ENCODE measurements around the gene DLG2. TPM values are rescaled to one million over a fixed set of nuclear protein-coding genes. Genes with fewer than 3 reads are reported as not detected.

Gene DLG2
- total and polyA plus RNA-seq, 2 of the 8 experiments (the other 6 are each of a cell fraction or from before 2014, with no cell fraction given) = 1.7 to 14.3 TPM

DNA sequence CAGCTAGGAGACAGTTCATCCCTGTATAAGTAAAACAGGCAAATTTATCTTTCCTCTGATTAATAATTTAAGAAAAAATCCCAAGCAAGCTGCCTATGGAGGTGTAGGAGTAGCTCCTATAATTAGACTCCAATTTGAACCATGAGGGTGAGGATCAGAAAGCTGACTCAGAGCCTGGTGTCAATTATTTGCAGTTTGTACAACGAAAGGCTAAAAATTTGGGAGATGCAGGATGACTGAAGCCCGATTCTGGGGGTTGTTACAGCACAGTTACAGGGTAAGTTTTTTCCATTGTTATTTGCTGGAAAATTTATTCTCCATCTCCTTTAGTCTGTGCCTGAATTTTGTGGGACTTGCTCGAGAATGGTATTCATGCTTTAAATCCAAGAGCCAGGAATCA is 1981.6 kb downstream of the DLG2 start:
- no peak overlapping the region for H3K9ac ChIP-seq (replicated peaks in 1 of 4; ENCODE audit: extremely low read depth in 1 of 4, low read depth in 3 of 4, low read length in 3 of 4)
- H4K91ac ChIP-seq (replicated peaks; ENCODE audit: insufficient read length, low read length) = no peak overlapping the region
- no peaks in the 10 kb centered on the region for H3K36me3 ChIP-seq (ENCODE audit: control insufficient read depth in 2 of 4, insufficient read depth in 4 of 4, low read length in 3 of 4)
- H4K8ac ChIP-seq (ENCODE audit: extremely low read depth, insufficient read depth, low read length) = no peak overlapping the region
- H3K27me3 ChIP-seq (replicated peaks in 1 of 4; ENCODE audit: control insufficient read depth in 3 of 4, extremely low read depth in 1 of 4, insufficient read depth in 3 of 4, low read length in 3 of 4) = no peaks in the 10 kb centered on the region
- H3K23me2 ChIP-seq (ENCODE audit: low read depth, low read length) = no peaks in the 10 kb centered on the region; the same call in 1 of the 2 replicates
- no peak overlapping the region for H2BK120ac ChIP-seq (replicated peaks; ENCODE audit: low read depth, low read length)
- H3K79me1 ChIP-seq (ENCODE audit: low read depth, low read length) = no peaks in the 10 kb centered on the region
- ChIA-PET CTCF (ENCODE audit: partially characterized antibody) (interaction anchor here (0.6 to 1.1 kb wide), 2 partner anchors 20 to 420 kb away, joined by 4 read pairs; no protein-coding TSS in a partner anchor), POLR2A (ENCODE audit: partially characterized antibody) (no interaction called here)
- H2BK12ac ChIP-seq (ENCODE audit: low read depth, low read length) = no peak overlapping the region
- H3K23ac ChIP-seq (ENCODE audit: insufficient read length) = no peak overlapping the region
- H3K4me2 ChIP-seq (ENCODE audit: insufficient read depth in 1 of 2, low read depth in 2 of 2, low read length in 2 of 2) = no peak overlapping the region
- H3K4me1 ChIP-seq (replicated peaks in 1 of 4; ENCODE audit: control insufficient read depth in 3 of 4, insufficient read depth in 4 of 4, low read length in 3 of 4) = peaks cover 0 to 8% (median 3%) of the 10 kb centered on the region in 4 experiments; a peak in 2 of 7 replicates
- H4K5ac ChIP-seq (ENCODE audit: insufficient read length, low read depth, low read length) = no peak overlapping the region
- no peak overlapping the region for H2AK5ac ChIP-seq (ENCODE audit: low read depth, low read length)
- WGBS, 2 experiments (ENCODE audit: extremely low coverage in 1 of 2, insufficient coverage in 1 of 2, insufficient read length in 1 of 2, insufficient replicate concordance in 2 of 2, low coverage in 1 of 2, low lambda C conversion rate in 2 of 2, missing lambda C conversion rate in 1 of 2) = 98% methylated on average over 3 of the region's 3 CpGs; no CpG with 5 or more reads in 1 of the 2 experiments
- H2AFZ ChIP-seq (ENCODE audit: low read length) = no peak overlapping the region
- H3K56ac ChIP-seq (replicated peaks; ENCODE audit: insufficient read length, low read depth, low read length) = no peak overlapping the region
- FAIRE-seq = no peak
- no peak overlapping the region for H3K18ac ChIP-seq (ENCODE audit: extremely low read depth, low read length)
- H3K27ac ChIP-seq (ENCODE audit: low read depth, low read length) = no peak overlapping the region
- H3K79me2 ChIP-seq (ENCODE audit: control insufficient read depth in 1 of 2, insufficient read depth in 2 of 2, low read length in 2 of 2) = no peaks in the 10 kb centered on the region
- no peak overlapping the region for H2BK20ac ChIP-seq (ENCODE audit: low read length)
- no peak overlapping the region for H3K4ac ChIP-seq (replicated peaks; ENCODE audit: insufficient read length, low read depth, low read length)
- H2BK5ac ChIP-seq (ENCODE audit: low read depth, low read length) = no peak overlapping the region
- H3K9me3 ChIP-seq (ENCODE audit: insufficient read depth in 2 of 2, low read depth in 1 of 2, low read length in 1 of 2) = no peaks in the 10 kb centered on the region
- no peaks in the 10 kb centered on the region for H4K20me1 ChIP-seq (replicated peaks in 1 of 2; ENCODE audit: control insufficient read depth in 1 of 2, insufficient read depth in 2 of 2, low read length in 2 of 2)
- H3K4me3 ChIP-seq (ENCODE audit: extremely low read depth in 1 of 4, insufficient read depth in 2 of 4, low read depth in 3 of 4, low read length in 4 of 4) = no peak overlapping the region
- no peak overlapping the region for H2BK15ac ChIP-seq (ENCODE audit: low read length)
- no peak for DNase-seq (ENCODE audit: low read depth in 1 of 2, low spot score in 2 of 2)
- H3K14ac ChIP-seq (ENCODE audit: insufficient read length) = no peak overlapping the region
- TF ChIP-seq TAF1 (IDR thresholded peaks at IDR 0.05; ENCODE audit: low read depth, low read length) (no peak), POU5F1 (IDR thresholded peaks at IDR 0.05; ENCODE audit: low read depth, low read length) (no peak), KDM1A (IDR thresholded peaks at IDR 0.05; ENCODE audit: borderline replicate concordance, low read length) (no peak), BRCA1 (IDR thresholded peaks at IDR 0.05; ENCODE audit: low read depth, low read length) (no peak), SP4 (IDR thresholded peaks at IDR 0.05; ENCODE audit: low read length) (no peak), CBX5 (IDR thresholded peaks at IDR 0.05; ENCODE audit: low read depth, low read length) (no peak), GABPA (IDR thresholded peaks at IDR 0.05; ENCODE audit: borderline replicate concordance, insufficient read depth, low read length) (no peak), SIRT6 (IDR thresholded peaks at IDR 0.05; ENCODE audit: low read length) (no peak)
